GM12865 (cell line): ENCODE data around the gene SMU1.

Experiments
- DNase-seq: peaks from one replicate; pipeline ENCODE4 v3.0.0; 2010; ENCODE audit warnings: low read depth
- H3K4me3 ChIP-seq: 2 replicates; pipeline ENCODE4 v1.5.1; 2011; ENCODE audit warnings: mild to moderate bottlenecking, low read depth, low read length, control low read depth
- CTCF ChIP-seq: IDR thresholded peaks from 2 replicates; pipeline ENCODE4 v1.5.1; 2011; ENCODE audit warnings: low read length, control low read depth, low read depth, inconsistent platforms; ENCODE audit not compliant: insufficient read depth; ENCODE audit errors: missing control alignments

SMU1 gene

GRCh38 chr9:33110686-33111085 lies 34.2 kb upstream of the SMU1 start:
- DNase-seq = no peak
- H3K4me3 ChIP-seq = no peak overlapping the region
- no peak for TF ChIP-seq CTCF

DNA sequence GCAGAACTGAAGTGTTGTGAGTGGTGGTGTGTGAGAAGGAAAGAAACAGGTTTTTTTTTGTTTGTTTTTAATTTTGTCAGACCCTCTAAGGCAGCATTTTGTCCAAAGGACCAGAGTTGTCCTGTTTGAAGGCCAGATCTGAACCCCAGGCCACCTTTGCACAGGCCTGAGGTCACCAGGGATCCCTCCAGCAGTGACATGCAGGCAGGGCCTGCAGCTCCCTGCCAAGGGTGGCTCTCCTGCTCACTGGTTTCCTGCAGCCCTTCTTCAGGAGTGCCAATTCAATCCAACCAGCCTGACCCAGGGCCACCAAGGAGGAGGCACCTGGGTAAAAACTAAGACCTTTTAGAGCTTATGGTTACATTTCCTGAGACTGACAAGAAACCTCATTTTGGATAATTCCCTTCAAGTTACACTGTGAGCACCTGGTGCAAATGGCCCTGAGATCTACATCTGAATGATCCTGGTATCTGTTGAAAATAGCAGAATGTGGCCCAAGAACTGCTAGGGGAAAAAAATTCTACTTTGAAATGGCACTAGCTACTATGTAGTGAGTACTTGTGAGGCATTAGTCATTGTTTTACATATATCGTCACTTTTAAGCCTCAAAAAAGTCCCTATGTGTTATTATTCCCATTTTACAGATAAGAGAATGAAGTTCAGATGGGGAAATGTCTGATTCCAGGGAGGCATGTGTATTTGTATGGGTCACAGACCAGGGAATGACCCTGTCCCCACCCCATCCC lies 33.5 kb upstream of the SMU1 start:
- TF ChIP-seq CTCF = no peak
- H3K4me3 ChIP-seq = no peak overlapping the region
- DNase-seq = no peak

DNA sequence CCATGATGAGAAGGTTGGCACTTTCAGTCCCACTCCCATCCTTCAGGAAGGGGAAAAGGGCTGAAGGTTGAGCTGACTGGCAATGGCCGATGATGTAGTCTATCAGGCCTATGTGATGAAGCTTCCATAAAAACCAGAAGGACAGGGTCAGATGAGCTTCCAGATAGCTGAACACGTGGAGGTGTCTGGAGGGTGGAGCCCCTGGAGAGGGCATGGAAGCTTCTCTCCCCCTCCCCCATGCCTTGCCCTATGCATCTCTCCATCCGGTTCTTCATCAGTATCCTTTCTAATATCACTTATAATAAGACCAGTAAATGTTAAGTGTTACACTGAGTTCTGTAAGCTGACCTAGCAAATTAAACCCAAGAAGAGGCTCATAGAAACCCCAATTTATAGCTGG lies 32.6 kb upstream of the SMU1 start:
- TF ChIP-seq CTCF = no peak
- DNase-seq = no peak
- no peak overlapping the region for H3K4me3 ChIP-seq

- no peak for DNase-seq
- no peak overlapping the region for H3K4me3 ChIP-seq
- TF ChIP-seq CTCF = no peak
Measured at GRCh38 chr9:33108472-33108871, 32.0 kb upstream of the SMU1 start.

- DNase-seq = no peak
- no peak overlapping the region for H3K4me3 ChIP-seq
- TF ChIP-seq CTCF = no peak
Measured at GRCh38 chr9:33107762-33108161, 31.3 kb upstream of the SMU1 start.

- DNase-seq = no peak
- H3K4me3 ChIP-seq = no peak overlapping the region
- TF ChIP-seq CTCF = no peak
Measured at GRCh38 chr9:33106827-33107621, 30.6 kb upstream of the SMU1 start.
